ENCODE results near the gene GRIN3A. TPM values are rescaled to one million over a fixed set of nuclear protein-coding genes. Genes with fewer than 3 reads are reported as not detected.
A peak's percentile ranks its signal among the peaks of the same experiment; 100 is the strongest.
"Not testable (repeated sequence)": the region's sequence is repeated elsewhere in the genome, so short reads cannot be mapped to it uniquely, and the experiment has no call there.

The GRIN3A gene
- total and polyA plus RNA-seq, 5 experiments from 2014 or later = 0.05 to 0.12 (median 0.09) TPM; not detected in 2

DNA sequence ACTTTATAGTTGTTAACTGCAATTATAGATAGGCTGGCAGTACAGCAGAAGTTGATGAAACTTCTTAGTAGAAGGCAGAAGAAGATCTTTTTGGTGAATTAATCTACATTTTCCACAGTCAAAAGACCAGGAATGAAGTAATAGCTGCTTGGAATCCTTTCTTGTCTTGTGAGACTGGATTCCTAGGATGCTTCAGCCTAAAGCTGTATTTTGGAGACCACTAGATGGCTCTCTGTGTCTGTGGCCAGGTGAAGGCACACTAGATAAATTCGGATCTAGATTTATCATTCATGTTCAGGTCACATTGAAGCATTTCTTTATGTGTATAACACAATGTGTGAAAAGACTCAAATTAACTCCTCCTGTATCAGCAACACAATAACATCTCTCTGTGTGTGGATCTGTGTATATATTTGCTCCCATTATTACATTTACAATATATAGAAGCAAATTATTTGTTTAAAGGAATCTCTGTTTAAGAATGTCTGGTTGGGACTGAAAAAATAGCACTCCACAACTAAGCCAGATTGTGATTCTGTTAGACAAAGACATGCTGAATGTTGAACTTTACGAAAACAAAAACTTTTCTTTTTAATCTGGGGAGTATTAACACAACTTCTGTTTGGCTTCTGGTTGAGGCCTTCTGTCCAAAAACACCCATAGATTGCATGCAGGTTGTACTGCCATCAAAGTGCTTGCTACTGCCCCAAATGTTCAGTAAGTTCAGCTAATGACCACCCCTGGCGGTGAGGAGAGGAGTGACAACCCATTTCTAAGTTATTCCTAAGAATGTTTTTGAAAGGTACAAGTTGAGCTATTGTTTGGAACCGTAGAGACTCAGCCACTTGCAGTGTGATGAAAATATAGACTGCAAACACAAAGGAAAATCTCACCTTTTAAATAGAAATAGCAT, 10.6 kb downstream of the GRIN3A start:
- POLR2A ChIA-PET = no interaction called here
- peak in 4 of 10 donors; percentile 4 to 29 (median 12) for DNase-seq

DNA sequence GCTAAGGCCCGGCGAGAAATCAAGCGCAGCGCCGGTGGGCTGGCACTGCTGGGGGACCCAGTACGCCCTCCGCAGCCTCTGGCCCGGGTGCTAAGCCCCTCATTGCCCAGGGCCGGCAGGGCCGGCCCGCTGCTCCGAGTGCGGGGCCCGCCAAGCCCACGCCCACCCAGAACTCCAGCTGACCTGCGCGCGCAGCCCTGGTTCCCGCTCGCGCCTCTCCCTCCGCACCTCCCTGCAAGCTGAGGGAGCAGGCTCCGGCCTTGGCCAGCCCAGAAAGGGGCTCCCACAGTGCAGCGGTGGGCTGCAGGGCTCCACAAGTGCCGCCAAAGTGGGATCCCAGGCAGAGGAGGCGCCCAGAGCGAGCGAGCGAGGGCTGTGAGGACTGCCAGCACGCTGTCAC, 14.2 kb downstream of the GRIN3A start:
- H3K27ac Mint-ChIP-seq, H3K4me3 Mint-ChIP-seq, POLR2A ChIA-PET, H3K36me3 Mint-ChIP-seq, ATAC-seq, H3K4me1 Mint-ChIP-seq, H3K9me3 Mint-ChIP-seq, DNase-seq, H3K27me3 Mint-ChIP-seq: not testable (repeated sequence)

More for the DNA sequence above, 10.6 kb downstream of the GRIN3A start:
- Mint-ChIP-seq H3K27ac (no peak overlapping the region), H3K9me3 (peaks cover 0 to 2% (median 0%) of the 10 kb centered on the region in 9 donors), H3K4me1 (no peaks in the 10 kb centered on the region), H3K36me3 (no peaks in the 10 kb centered on the region), H3K4me3 (no peak overlapping the region), H3K27me3 (peaks cover 3 to 15% (median 10%) of the 10 kb centered on the region in 5 donors)
- peak in 1 of 2 donors; percentile 42 for ATAC-seq

DNA sequence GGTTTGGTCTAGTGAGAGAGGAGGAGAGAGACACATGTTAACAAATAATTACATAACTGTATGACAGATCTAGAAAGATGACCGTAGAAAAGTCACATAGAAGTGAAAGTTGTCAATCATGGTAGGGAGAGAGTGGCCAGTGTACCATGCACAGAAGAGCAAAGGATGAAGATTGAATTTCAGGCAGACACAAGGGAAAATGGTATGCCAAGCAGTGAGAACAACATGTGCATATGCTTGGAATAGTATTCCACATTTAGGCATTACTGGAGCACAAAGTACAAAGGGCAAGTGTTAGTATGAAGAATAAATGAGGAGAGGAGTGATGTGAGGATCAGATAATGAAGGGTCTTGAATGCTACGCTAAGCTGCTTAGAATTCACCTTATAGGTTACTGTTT, 20.3 kb downstream of the GRIN3A start:
- no peaks in the 10 kb centered on the region for H3K36me3 Mint-ChIP-seq

DNA sequence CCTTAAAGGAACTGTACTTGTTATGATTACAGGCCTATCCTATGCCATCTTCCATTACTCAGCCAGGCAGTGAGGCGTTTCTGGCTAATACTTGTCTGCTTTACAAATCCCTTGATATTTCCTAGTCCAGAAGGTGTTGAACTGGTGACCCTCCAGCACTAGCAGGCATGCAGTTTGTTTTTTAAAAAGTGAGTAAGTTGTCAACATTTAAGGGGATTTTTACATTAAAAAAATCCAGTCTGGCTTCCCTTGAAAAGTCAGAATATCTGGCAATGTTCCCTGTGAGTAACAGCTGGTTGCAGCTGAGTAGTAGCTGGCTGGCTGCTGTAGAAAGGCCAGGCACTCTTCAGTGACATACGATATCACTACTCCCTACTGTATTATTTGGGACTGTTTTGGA, 21.8 kb downstream of the GRIN3A start:
- H3K27me3 Mint-ChIP-seq = peaks cover 8 to 39% (median 20%) of the 10 kb centered on the region in 5 donors
- H3K9me3 Mint-ChIP-seq = peaks cover 0 to 2% (median 0%) of the 10 kb centered on the region in 9 donors
- no peak overlapping the region for H3K4me3 Mint-ChIP-seq
- POLR2A ChIA-PET = no interaction called here
- ATAC-seq (no peak), DNase-seq (no peak)
- H3K27ac Mint-ChIP-seq = no peak overlapping the region
- H3K36me3 Mint-ChIP-seq = no peaks in the 10 kb centered on the region
- H3K4me1 Mint-ChIP-seq = no peaks in the 10 kb centered on the region

More for the DNA sequence above, 20.3 kb downstream of the GRIN3A start:
- peaks cover 2 to 24% (median 14%) of the 10 kb centered on the region in 5 donors for H3K27me3 Mint-ChIP-seq
- H3K27ac Mint-ChIP-seq = no peak overlapping the region
- no peak for DNase-seq
- ATAC-seq = no peak
- POLR2A ChIA-PET = no interaction called here
- no peaks in the 10 kb centered on the region for H3K4me1 Mint-ChIP-seq
- H3K9me3 Mint-ChIP-seq = peaks cover 0 to 4% (median 0%) of the 10 kb centered on the region in 9 donors
- H3K4me3 Mint-ChIP-seq = no peak overlapping the region

DNA sequence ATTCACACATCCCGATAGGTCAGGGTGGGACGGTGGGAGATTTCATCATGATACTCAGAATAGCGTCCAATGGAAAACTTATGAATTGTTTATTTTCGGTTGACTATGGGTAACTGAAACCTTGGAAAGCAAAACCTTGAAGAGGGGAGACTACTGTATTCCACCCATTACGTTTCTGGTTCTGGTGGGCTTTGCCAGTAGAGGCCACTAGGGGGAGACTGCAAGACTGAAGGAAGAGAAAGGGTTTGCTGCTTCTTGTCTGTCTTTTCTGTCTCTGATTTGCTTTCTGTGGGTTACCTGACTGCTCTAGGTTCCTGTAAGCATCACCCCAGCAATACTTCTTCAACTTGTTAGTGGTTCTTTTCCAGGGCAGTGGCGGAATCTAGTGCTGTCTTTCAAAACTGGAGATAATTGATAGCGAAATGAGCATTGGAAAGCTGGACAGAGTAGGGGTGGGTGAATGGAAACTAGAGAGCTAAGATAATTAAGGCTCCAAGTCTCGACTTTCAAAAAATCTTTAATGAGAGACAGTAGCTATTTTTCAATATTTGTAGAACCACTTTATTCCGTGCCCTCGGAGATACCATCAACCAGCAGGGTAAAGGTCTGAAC, 27.0 kb downstream of the GRIN3A start:
- DNase-seq = peak in 5 of 10 donors; percentile 17 to 63 (median 27)
- H3K9me3 Mint-ChIP-seq = no peaks in the 10 kb centered on the region
- H3K27ac Mint-ChIP-seq = no peak overlapping the region
- peaks cover 0 to 2% (median 0%) of the 10 kb centered on the region in 4 donors for H3K4me1 Mint-ChIP-seq
- POLR2A ChIA-PET = no interaction called here
- no peak overlapping the region for H3K4me3 Mint-ChIP-seq
- peak in 1 of 2 donors; percentile 47 for ATAC-seq
- H3K27me3 Mint-ChIP-seq = peaks cover 13 to 31% (median 16%) of the 10 kb centered on the region in 5 donors
- H3K36me3 Mint-ChIP-seq = no peaks in the 10 kb centered on the region

DNA sequence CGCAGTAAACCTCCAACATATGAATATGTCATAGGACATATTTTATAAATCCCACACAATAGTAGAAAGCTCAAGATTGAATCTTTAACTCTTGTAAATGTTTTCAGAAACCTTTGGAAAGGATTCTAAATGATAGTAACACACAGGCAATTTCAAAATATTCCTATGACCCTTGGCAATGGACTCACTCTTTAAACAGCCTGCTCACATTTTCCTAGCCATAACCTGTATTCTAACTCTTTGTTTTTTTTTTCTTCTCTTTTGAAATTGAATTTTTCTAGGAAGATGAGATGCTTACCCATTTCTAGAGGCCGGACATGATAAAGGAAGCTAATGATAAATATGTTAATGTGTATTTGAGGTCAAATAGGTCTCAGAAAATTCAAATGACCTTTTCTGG, 29.6 kb downstream of the GRIN3A start:
- Mint-ChIP-seq H3K36me3 (no peaks in the 10 kb centered on the region), H3K9me3 (no peaks in the 10 kb centered on the region), H3K27ac (no peak overlapping the region), H3K27me3 (peaks cover 11 to 30% (median 16%) of the 10 kb centered on the region in 5 donors), H3K4me1 (peaks cover 6 to 21% (median 14%) of the 10 kb centered on the region in 4 donors), H3K4me3 (no peak overlapping the region)
- POLR2A ChIA-PET = no interaction called here
- ATAC-seq = no peak
- DNase-seq = no peak

DNA sequence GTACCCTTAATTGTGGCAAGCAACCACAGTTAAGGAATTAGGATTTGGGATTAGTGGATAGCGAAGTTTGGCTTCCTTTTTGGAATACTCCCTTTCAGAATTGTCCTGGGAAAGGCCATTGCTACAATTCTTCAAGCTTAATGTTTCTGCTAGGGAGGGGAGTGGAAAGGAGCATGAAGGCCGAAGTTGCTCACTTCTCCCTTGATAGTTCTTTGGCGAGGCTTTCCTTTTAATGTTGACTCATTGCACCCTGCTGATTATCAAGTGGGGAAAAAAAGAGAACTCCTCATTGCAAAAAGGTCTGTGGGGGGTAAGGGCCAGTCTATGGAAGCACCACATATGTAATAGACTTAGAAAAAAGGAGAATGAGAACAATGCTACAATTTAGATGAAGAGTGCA, 30.7 kb downstream of the GRIN3A start:
- Mint-ChIP-seq H3K4me3 (no peak overlapping the region), H3K9me3 (no peaks in the 10 kb centered on the region), H3K36me3 (no peaks in the 10 kb centered on the region), H3K27me3 (peaks cover 11 to 19% (median 16%) of the 10 kb centered on the region in 5 donors), H3K27ac (no peak overlapping the region), H3K4me1 (peaks cover 6 to 21% (median 14%) of the 10 kb centered on the region in 4 donors)
- no peak for DNase-seq
- POLR2A ChIA-PET = no interaction called here
- no peak for ATAC-seq

DNA sequence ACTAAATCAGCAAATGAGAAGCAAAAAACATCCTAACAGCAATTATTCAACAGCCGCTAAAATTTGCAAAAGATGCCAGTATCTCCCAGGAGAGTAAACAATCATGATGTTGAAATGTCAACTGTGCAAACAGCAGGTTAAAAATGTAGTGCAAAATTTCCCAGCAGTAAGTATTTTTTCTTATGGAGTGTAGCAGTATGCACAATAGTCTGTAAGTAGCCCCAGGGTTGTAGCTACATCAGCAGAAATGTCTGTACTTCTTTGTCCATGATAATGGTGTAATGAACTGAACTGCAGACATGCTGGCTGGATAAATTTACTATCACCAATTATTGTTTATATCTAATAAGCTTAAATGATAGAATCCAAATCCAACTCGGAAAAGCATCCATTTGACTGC, 31.4 kb downstream of the GRIN3A start:
- ATAC-seq = no peak
- DNase-seq = no peak
- H3K4me1 Mint-ChIP-seq = peaks cover 6 to 21% (median 14%) of the 10 kb centered on the region in 4 donors
- no peak overlapping the region for H3K27ac Mint-ChIP-seq
- H3K36me3 Mint-ChIP-seq = no peaks in the 10 kb centered on the region
- H3K27me3 Mint-ChIP-seq = peaks cover 6 to 12% (median 9%) of the 10 kb centered on the region in 5 donors
- H3K4me3 Mint-ChIP-seq = no peak overlapping the region
- H3K9me3 Mint-ChIP-seq = no peaks in the 10 kb centered on the region
- POLR2A ChIA-PET = no interaction called here

DNA sequence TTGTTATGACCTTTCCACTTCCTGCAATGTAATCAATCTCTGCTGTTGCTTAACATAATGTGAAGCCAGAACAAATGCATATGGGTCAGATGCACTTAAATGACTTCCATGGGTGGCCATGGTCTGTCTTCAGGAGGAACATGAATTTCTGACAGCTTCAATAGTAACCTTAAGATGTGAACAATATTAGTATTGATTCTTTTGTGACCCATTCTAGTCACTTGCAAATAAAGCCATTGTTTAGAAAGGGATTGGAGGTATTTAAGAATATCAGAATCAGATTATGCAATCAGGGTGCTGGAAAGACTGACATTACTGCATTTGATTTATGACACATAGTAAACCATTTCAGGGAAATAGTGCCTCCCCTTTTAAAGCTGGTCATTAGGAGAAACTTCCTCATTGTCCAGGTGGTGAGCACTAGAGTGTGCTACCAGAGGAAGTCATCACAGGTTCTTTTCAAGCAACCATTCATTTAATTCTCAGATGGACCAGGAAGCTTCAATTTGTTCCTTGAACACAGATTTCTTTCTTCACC, 32.1 kb downstream of the GRIN3A start:
- Mint-ChIP-seq H3K9me3 (no peaks in the 10 kb centered on the region), H3K4me1 (peaks cover 6 to 21% (median 14%) of the 10 kb centered on the region in 4 donors), H3K27ac (no peak overlapping the region), H3K4me3 (peak overlapping the region in 2 of 10 donors; percentile 91 to 94), H3K36me3 (no peaks in the 10 kb centered on the region), H3K27me3 (peaks cover 3 to 9% (median 5%) of the 10 kb centered on the region in 5 donors)
- no peak for DNase-seq
- POLR2A ChIA-PET = no interaction called here
- ATAC-seq = no peak

DNA sequence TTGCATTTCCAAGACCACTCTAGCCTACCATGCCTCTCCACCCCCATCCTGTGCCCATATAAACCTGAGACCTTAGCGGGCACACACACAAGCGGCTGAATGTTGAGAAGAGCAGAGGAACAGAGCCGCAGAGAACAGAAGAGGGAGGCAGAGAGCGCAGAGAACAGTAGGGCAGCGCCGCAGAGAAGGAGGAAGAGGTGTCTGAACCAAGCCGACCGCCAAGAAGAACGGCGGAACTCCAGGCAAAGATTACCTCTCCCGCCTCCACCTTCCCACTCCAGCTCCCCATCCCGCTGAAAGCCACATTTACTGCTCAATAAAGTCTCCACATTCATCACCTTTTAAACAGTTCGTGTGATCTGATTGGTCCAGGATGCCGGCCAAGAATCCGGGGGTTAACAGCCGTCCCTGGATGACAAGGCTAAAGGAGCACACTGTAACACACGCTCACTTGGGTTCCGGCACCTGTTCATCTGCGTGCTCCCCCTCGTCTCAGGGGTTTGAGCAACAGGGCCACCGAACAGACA, 33.2 kb downstream of the GRIN3A start:
- Mint-ChIP-seq H3K27ac (peak overlapping the region; percentile 33 to 96 (median 88)), H3K27me3 (peaks cover 0 to 4% (median 2%) of the 10 kb centered on the region in 5 donors), H3K4me3 (peak overlapping the region; percentile 80 to 94 (median 89)), H3K36me3 (no peaks in the 10 kb centered on the region), H3K9me3 (peaks cover 0 to under 1% (median 0%) of the 10 kb centered on the region in 9 donors), H3K4me1 (peaks cover 6 to 21% (median 14%) of the 10 kb centered on the region in 4 donors)
- ATAC-seq (peak; percentile 91 to 98), DNase-seq (peak; percentile 4 to 64 (median 24))
- POLR2A ChIA-PET = no interaction called here

DNA sequence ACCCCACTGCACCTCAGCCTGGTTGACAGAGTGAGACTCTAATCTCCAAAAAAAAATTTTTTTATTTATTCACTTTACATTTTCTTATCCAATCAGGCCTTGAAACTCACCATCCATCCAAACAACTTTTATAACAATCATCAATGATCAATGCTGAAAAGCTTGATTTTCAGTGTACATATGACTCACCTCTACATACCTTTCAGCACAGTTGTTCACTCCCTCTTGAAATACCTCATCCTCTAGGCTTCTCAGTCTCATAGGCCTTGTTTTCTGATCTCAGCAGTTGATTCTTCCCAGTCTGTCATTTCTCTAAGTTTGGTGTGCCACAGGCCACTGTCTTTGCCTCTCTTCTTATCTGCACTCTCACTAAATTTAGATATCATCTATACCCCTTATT, 36.2 kb downstream of the GRIN3A start:
- Mint-ChIP-seq H3K27me3 (peaks cover 0 to 9% (median 3%) of the 10 kb centered on the region in 5 donors), H3K27ac (no peak overlapping the region), H3K36me3 (peaks cover 0 to 6% (median 6%) of the 10 kb centered on the region in 3 donors), H3K4me3 (no peak overlapping the region), H3K9me3 (peaks cover 0 to 8% (median 3%) of the 10 kb centered on the region in 9 donors), H3K4me1 (peaks cover 6 to 21% (median 14%) of the 10 kb centered on the region in 4 donors)
- POLR2A ChIA-PET = no interaction called here
- ATAC-seq (no peak), DNase-seq (no peak)

DNA sequence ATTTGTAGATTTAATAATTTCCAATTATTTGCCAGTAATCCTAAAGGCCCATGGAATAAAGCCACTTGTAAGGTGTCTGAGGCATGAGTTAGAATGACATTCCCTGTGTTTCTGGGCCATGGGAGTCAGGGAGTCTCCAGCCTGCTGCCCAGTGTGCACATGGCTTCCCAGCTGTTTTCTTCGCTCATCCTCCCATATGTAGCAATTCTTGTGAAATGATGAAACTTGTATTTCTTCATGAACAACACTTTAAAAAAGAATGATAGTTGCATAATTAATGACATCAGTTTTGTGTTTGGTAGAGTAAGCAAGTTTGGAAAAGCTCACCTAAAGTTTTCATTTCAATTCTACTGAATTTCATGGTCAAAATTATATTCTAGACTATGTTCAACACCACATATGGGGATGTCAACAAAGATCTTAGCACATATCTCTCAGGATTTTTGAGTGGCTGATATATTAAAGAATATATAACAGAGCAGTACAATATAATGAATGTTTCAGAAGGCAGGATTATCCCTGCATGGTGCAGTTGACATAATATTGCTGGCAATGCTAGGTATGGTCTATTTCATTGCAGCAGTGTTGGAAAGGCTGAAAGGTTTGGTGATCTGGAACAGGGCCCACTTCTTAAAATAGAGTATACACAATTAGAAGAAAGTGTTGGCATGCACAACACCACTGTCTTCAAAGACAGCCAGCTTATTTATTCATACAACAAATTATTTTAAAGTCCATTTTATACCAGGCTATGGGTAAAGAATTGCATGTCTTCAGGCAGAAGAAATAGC, 44.7 kb downstream of the GRIN3A start:
- no peak for DNase-seq
- Mint-ChIP-seq H3K27ac (no peak overlapping the region), H3K27me3 (peaks cover 1 to 30% (median 5%) of the 10 kb centered on the region in 5 donors), H3K9me3 (no peaks in the 10 kb centered on the region), H3K4me1 (no peaks in the 10 kb centered on the region), H3K36me3 (no peaks in the 10 kb centered on the region), H3K4me3 (no peak overlapping the region)
- no peak for ATAC-seq
- POLR2A ChIA-PET = no interaction called here

Measured in naive thymus-derived CD8-positive, alpha-beta T cell (primary cell).